Raji (cell line): ENCODE results near the gene RACGAP1.

Experiments
- POLR2A ChIP-seq: IDR thresholded peaks from 2 replicates; pipeline ENCODE4 v1.6.1; 2011; ENCODE audit warnings: low read depth, low read length, control low read depth; ENCODE audit not compliant: insufficient read depth

Gene RACGAP1

GRCh38 chr12:49950273-49951251 is 74.7 kb downstream of the RACGAP1 start, which contains the start of gene AQP2:
Gene AQP2, plus strand, starts transcription at chr12:49950737. Its CDS starts 94 bp downstream, at chr12:49950831.
- TF ChIP-seq POLR2A = no peak

GRCh38 chr12:49949866-49950265 is 75.4 kb downstream of the RACGAP1 start:
- no peak for TF ChIP-seq POLR2A

GRCh38 chr12:49948866-49949845 is 76.1 kb downstream of the RACGAP1 start:
- no peak for TF ChIP-seq POLR2A

GRCh38 chr12:49947593-49948226 is 77.6 kb downstream of the RACGAP1 start:
- no peak for TF ChIP-seq POLR2A

GRCh38 chr12:49946497-49946896 is 78.8 kb downstream of the RACGAP1 start:
- no peak for TF ChIP-seq POLR2A

- no peak for TF ChIP-seq POLR2A
These were observed 79.2 kb downstream of the RACGAP1 start for GRCh38 chr12:49946086-49946485.

- no peak for TF ChIP-seq POLR2A
These were observed 79.8 kb downstream of the RACGAP1 start for GRCh38 chr12:49945394-49946080.

GRCh38 chr12:49944718-49945117 is 80.6 kb downstream of the RACGAP1 start:
- TF ChIP-seq POLR2A = no peak

GRCh38 chr12:49944046-49944445 is 81.2 kb downstream of the RACGAP1 start:
- TF ChIP-seq POLR2A = no peak

GRCh38 chr12:49943625-49943960 is 81.7 kb downstream of the RACGAP1 start:
- no peak for TF ChIP-seq POLR2A

GRCh38 chr12:49942921-49943624 is 82.2 kb downstream of the RACGAP1 start:
- no peak for TF ChIP-seq POLR2A

- TF ChIP-seq POLR2A = no peak
These were observed 82.8 kb downstream of the RACGAP1 start for GRCh38 chr12:49942512-49942893.

- no peak for TF ChIP-seq POLR2A
These were observed 83.5 kb downstream of the RACGAP1 start for GRCh38 chr12:49941556-49942511.
